Measurements from ENCODE around the gene JPT1.

Gene JPT1

GRCh38 chr17:75105126-75106080, 48.9 kb downstream of the JPT1 start:
- no peak for TF ChIP-seq EGR1 (IDR thresholded peaks at IDR 0.05)
- no peak for TF ChIP-seq YY1 (IDR thresholded peaks at IDR 0.05; ENCODE audit: low read depth)
- TF ChIP-seq RAD21 (IDR thresholded peaks at IDR 0.05; ENCODE audit: low read depth) = peak; percentile 78

GRCh38 chr17:75103601-75104554, 50.4 kb downstream of the JPT1 start:
- TF ChIP-seq NFIC (IDR thresholded peaks at IDR 0.05) = no peak
- TF ChIP-seq CEBPB (IDR thresholded peaks at IDR 0.05) = no peak
- no peak for TF ChIP-seq YY1 (IDR thresholded peaks at IDR 0.05; ENCODE audit: low read depth)
- TF ChIP-seq, protein P1, sequence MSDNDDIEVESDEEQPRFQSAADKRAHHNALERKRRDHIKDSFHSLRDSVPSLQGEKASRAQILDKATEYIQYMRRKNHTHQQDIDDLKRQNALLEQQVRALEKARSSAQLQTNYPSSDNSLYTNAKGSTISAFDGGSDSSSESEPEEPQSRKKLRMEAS (IDR thresholded peaks at IDR 0.05) = no peak
- TF ChIP-seq TEAD4 (IDR thresholded peaks at IDR 0.05) = no peak
- TF ChIP-seq, protein P2, sequence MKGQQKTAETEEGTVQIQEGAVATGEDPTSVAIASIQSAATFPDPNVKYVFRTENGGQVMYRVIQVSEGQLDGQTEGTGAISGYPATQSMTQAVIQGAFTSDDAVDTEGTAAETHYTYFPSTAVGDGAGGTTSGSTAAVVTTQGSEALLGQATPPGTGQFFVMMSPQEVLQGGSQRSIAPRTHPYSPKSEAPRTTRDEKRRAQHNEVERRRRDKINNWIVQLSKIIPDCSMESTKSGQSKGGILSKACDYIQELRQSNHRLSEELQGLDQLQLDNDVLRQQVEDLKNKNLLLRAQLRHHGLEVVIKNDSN (IDR thresholded peaks at IDR 0.05) = no peak
- no peak for TF ChIP-seq RAD21 (IDR thresholded peaks at IDR 0.05; ENCODE audit: low read depth)
- TF ChIP-seq EGR1 (IDR thresholded peaks at IDR 0.05) = no peak
- no peak for TF ChIP-seq TCF12 (IDR thresholded peaks at IDR 0.05; ENCODE audit: low read depth)
- TF ChIP-seq, protein P3, sequence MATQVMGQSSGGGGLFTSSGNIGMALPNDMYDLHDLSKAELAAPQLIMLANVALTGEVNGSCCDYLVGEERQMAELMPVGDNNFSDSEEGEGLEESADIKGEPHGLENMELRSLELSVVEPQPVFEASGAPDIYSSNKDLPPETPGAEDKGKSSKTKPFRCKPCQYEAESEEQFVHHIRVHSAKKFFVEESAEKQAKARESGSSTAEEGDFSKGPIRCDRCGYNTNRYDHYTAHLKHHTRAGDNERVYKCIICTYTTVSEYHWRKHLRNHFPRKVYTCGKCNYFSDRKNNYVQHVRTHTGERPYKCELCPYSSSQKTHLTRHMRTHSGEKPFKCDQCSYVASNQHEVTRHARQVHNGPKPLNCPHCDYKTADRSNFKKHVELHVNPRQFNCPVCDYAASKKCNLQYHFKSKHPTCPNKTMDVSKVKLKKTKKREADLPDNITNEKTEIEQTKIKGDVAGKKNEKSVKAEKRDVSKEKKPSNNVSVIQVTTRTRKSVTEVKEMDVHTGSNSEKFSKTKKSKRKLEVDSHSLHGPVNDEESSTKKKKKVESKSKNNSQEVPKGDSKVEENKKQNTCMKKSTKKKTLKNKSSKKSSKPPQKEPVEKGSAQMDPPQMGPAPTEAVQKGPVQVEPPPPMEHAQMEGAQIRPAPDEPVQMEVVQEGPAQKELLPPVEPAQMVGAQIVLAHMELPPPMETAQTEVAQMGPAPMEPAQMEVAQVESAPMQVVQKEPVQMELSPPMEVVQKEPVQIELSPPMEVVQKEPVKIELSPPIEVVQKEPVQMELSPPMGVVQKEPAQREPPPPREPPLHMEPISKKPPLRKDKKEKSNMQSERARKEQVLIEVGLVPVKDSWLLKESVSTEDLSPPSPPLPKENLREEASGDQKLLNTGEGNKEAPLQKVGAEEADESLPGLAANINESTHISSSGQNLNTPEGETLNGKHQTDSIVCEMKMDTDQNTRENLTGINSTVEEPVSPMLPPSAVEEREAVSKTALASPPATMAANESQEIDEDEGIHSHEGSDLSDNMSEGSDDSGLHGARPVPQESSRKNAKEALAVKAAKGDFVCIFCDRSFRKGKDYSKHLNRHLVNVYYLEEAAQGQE (IDR thresholded peaks at IDR 0.05; ENCODE audit: low read depth) = no peak

- TF ChIP-seq, protein P3 (IDR thresholded peaks at IDR 0.05; ENCODE audit: low read depth) = no peak
- TF ChIP-seq EGR1 (IDR thresholded peaks at IDR 0.05) = no peak
- TF ChIP-seq, protein P2 (IDR thresholded peaks at IDR 0.05) = no peak
- no peak for TF ChIP-seq YY1 (IDR thresholded peaks at IDR 0.05; ENCODE audit: low read depth)
- no peak for TF ChIP-seq EP300 (IDR thresholded peaks at IDR 0.05; ENCODE audit: borderline replicate concordance)
- no peak for TF ChIP-seq FOXM1 (IDR thresholded peaks at IDR 0.05; ENCODE audit: borderline replicate concordance, low read depth)
- TF ChIP-seq, protein P1 (IDR thresholded peaks at IDR 0.05) = no peak
- TF ChIP-seq RAD21 (IDR thresholded peaks at IDR 0.05; ENCODE audit: low read depth) = no peak
- TF ChIP-seq TEAD4 (IDR thresholded peaks at IDR 0.05) = no peak
- TF ChIP-seq TAF1 (IDR thresholded peaks at IDR 0.05; ENCODE audit: low read depth) = no peak
- no peak for TF ChIP-seq CREB1 (IDR thresholded peaks at IDR 0.05; ENCODE audit: low read depth)
- no peak for TF ChIP-seq CEBPB (IDR thresholded peaks at IDR 0.05)
- TF ChIP-seq TCF12 (IDR thresholded peaks at IDR 0.05; ENCODE audit: low read depth) = no peak
- TF ChIP-seq ZBTB7A (IDR thresholded peaks at IDR 0.05; ENCODE audit: low read depth) = no peak
- no peak for TF ChIP-seq NFIC (IDR thresholded peaks at IDR 0.05)
These were observed 51.9 kb downstream of the JPT1 start for GRCh38 chr17:75102385-75102821.

DNA sequence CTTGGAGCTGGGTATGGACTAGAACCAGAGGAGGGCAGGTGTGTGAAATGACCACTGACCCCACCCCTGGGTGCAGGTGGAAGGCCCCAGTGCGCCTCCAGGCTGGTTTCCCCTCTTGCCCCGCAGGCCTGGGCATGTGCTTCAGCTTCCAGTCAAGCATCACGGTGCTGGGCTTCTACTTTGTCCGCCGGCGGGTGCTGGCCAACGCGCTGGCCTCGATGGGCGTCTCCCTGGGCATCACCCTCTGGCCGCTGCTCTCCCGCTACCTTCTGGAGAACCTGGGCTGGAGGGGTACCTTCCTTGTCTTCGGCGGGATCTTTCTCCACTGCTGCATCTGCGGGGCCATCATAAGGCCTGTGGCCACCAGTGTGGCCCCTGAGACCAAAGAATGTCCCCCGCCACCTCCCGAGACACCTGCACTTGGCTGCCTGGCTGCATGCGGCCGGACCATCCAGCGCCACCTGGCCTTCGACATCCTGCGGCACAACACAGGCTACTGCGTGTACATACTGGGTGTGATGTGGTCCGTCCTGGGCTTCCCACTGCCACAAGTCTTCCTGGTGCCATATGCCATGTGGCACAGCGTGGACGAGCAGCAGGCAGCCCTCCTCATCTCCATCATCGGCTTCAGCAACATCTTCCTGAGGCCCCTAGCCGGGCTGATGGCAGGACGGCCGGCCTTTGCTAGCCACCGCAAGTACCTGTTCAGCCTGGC, 54.3 kb downstream of the JPT1 start:
- TF ChIP-seq, protein P3 (IDR thresholded peaks at IDR 0.05; ENCODE audit: low read depth) = no peak
- TF ChIP-seq TAF1 (IDR thresholded peaks at IDR 0.05; ENCODE audit: low read depth) (no peak), EGR1 (IDR thresholded peaks at IDR 0.05) (no peak), TCF12 (IDR thresholded peaks at IDR 0.05; ENCODE audit: low read depth) (no peak), ZBTB7A (IDR thresholded peaks at IDR 0.05; ENCODE audit: low read depth) (no peak), EP300 (IDR thresholded peaks at IDR 0.05; ENCODE audit: borderline replicate concordance) (no peak), CREB1 (IDR thresholded peaks at IDR 0.05; ENCODE audit: low read depth) (no peak), YY1 (IDR thresholded peaks at IDR 0.05; ENCODE audit: low read depth) (no peak)
- TF ChIP-seq, protein P2 (IDR thresholded peaks at IDR 0.05) = no peak

Data from Ishikawa (cell line).